Panc1 (cell line): ENCODE data around the gene PGAM1. TPM values are rescaled to one million over a fixed set of nuclear protein-coding genes. Genes with fewer than 3 reads are reported as not detected.
"Not testable (repeated sequence)": the region's sequence is repeated elsewhere in the genome, so short reads cannot be mapped to it uniquely, and the experiment has no call there.

Source experiments
- ATAC-seq: fragments of 200-7000 bp; cut with Tn5 transposase; 2 replicates; pipeline ENCODE4 v1.9.1; 2020; ENCODE audit warnings: mild to moderate bottlenecking, moderate library complexity
- BruUV-seq: library from RNA; stranded (reverse); fragments of 400-500 nt; replicated peaks from 2 replicates; lab custom pipeline; 2021; lab: Mats Ljungman, UMichigan
- CTCF ChIA-PET: fragments of 300-600 bp; sonication (Branson Sonifier 250); formaldehyde crosslinking; loops from one replicate; lab custom pipeline; 2022; ENCODE audit warnings: antibody characterized with exemption; lab: Charles Lee
- POLR2A ChIA-PET: fragments of 300-600 bp; sonication (Branson Sonifier 250); formaldehyde crosslinking; loops from one replicate; lab custom pipeline; 2022; ENCODE audit warnings: antibody characterized with exemption; lab: Charles Lee
- DNase-seq: peaks from one replicate; pipeline ENCODE4 v3.0.0-alpha.2; 2010; ENCODE audit warnings: low read depth, low spot score
- H3K27ac ChIP-seq: 2 replicates; pipeline ENCODE4 v1.5.1; 2011; ENCODE audit warnings: mild to moderate bottlenecking, low read length, inconsistent platforms
- H3K27me3 ChIP-seq: fragments of 200-500 bp; sonication (Bioruptor generic); 2 replicates; pipeline ENCODE4 v1.6.0; 2014; ENCODE audit warnings: low read length, inconsistent platforms; ENCODE audit not compliant: control insufficient read depth, insufficient read depth
- H3K36me3 ChIP-seq: fragments of 200-500 bp; sonication (Bioruptor generic); 2 replicates; pipeline ENCODE4 v1.5.1; 2014; ENCODE audit warnings: inconsistent platforms, mild to moderate bottlenecking, low read length, moderate library complexity; ENCODE audit not compliant: control insufficient read depth, insufficient read depth
- H3K4me1 ChIP-seq: 2 replicates; pipeline ENCODE4 v1.5.1; 2011; ENCODE audit warnings: inconsistent platforms, mild to moderate bottlenecking, low read length, moderate library complexity; ENCODE audit not compliant: control insufficient read depth, insufficient read depth
- H3K4me3 ChIP-seq, 2 experiments: 2 replicates each; pipeline ENCODE4 v1.5.1; 2011 to 2012; ENCODE audit warnings: low read depth in 2 of 2, low read length in 2 of 2, mild to moderate bottlenecking in 2 of 2, inconsistent platforms in 1 of 2, moderate library complexity in 1 of 2
- H3K9me3 ChIP-seq: fragments of 200-500 bp; sonication (Bioruptor generic); 2 replicates; pipeline ENCODE4 v1.5.1; 2014; ENCODE audit warnings: low read depth, mild to moderate bottlenecking, inconsistent platforms, low read length, moderate library complexity; ENCODE audit not compliant: control insufficient read depth, insufficient read depth
- CTCF ChIP-seq: fragments of 450-650 bp; IDR thresholded peaks from 2 replicates; pipeline ENCODE4 v1.5.1; 2017; ENCODE audit warnings: mild to moderate bottlenecking
- POLR2AphosphoS5 ChIP-seq: IDR thresholded peaks from 2 replicates; pipeline ENCODE4 v1.6.1; 2012; ENCODE audit warnings: mild to moderate bottlenecking, low read depth, low read length, moderate library complexity
- REST ChIP-seq, 2 experiments: IDR thresholded peaks; 2 replicates each; pipeline ENCODE4 v1.6.1; 2011 to 2012; ENCODE audit warnings: low read depth in 2 of 2, control low read depth in 1 of 2, low read length in 1 of 2, mild to moderate bottlenecking in 1 of 2, moderate library complexity in 1 of 2; ENCODE audit not compliant: insufficient read depth in 1 of 2
- SIN3A ChIP-seq: IDR thresholded peaks from 2 replicates; pipeline ENCODE4 v1.6.1; 2012; ENCODE audit warnings: low read depth, mild to moderate bottlenecking, low read length, moderate library complexity, borderline replicate concordance; ENCODE audit not compliant: insufficient read depth
- TCF7L2 ChIP-seq: IDR thresholded peaks from 2 replicates; pipeline ENCODE4 v1.6.1; 2011; ENCODE audit warnings: mild to moderate bottlenecking, low read depth, low read length, inconsistent platforms
- in situ Hi-C: cut with HindIII; loops from 2 replicates; pipeline ENCODE4 v1.10.0; 2016; ENCODE audit warnings: low sequenced_read_pairs, low pct_unique_long_range_greater_than_20kb
- intact Hi-C: fragments of 100-400 bp; cut with micrococcal nuclease; formaldehyde crosslinking; loops from one replicate; pipeline ENCODE4 v1.10.0; 2022; ENCODE audit not compliant: unreplicated experiment
- total RNA-seq: library from RNA; stranded (reverse); gene quantifications from one replicate; pipeline ENCODE4 v1.2.1, GENCODE V29; 2021; ENCODE audit not compliant: unreplicated experiment

The PGAM1 gene
- total RNA-seq, 1 experiment from 2014 or later: 726 TPM

DNA sequence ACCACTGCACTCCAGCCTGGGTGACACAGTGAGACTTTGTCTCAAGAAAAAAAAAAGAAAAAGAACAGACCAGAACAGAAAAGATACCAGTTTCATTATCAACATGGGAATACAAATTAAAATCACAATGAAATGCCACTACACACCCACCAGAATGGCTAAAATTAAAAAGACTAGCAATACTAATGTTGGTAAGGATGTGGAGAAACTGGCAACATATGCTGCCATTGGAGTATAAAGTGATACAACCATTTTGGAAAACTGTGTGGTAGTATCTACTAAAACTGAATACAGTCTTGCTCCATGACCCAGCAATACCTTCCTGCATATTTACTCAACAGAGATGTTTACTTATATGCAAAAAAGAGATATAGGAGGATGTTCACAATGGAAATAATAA, 21.9 kb upstream of the PGAM1 start:
- no peak overlapping the region for H3K27ac ChIP-seq
- H3K9me3 ChIP-seq: no peaks in the 10 kb centered on the region
- no peaks in the 10 kb centered on the region for H3K4me1 ChIP-seq
- H3K4me3 ChIP-seq: no peak overlapping the region
- DNase-seq (no peak), ATAC-seq (no peak)
- H3K36me3 ChIP-seq: no peaks in the 10 kb centered on the region
- POLR2A ChIA-PET: no interaction called here
- TF ChIP-seq POLR2AphosphoS5 (no peak), CTCF (no peak)
- BruUV-seq: no TSS peak
- intact Hi-C loops (no loop called here), in situ Hi-C loops (no loop called here)
- H3K27me3 ChIP-seq: no peaks in the 10 kb centered on the region
- CTCF ChIA-PET: interaction anchor here (0.5 kb wide), 1 partner anchor 9 kb away, joined by 5 read pairs; no protein-coding TSS in a partner anchor

GRCh38 chr10:97406064-97406463, 19.9 kb upstream of the PGAM1 start:
- no peak overlapping the region for H3K27ac ChIP-seq
- DNase-seq (no peak), ATAC-seq (no peak)
- no peak overlapping the region for H3K4me3 ChIP-seq
- BruUV-seq: no TSS peak
- H3K9me3 ChIP-seq: no peaks in the 10 kb centered on the region
- TF ChIP-seq TCF7L2 (no peak), SIN3A (no peak), REST (IDR thresholded peaks at IDR 0.05; ENCODE audit: insufficient read depth in 1 of 2, low read depth in 2 of 2, low read length in 1 of 2) (no peak), POLR2AphosphoS5 (no peak), CTCF (no peak)
- in situ Hi-C loops: no loop called here
- intact Hi-C loops: no loop called here
- ChIA-PET CTCF (interaction anchor here (1.5 kb wide), 1 partner anchor 28 kb away, joined by 7 read pairs; no protein-coding TSS in a partner anchor), POLR2A (no interaction called here)
- no peaks in the 10 kb centered on the region for H3K27me3 ChIP-seq
- no peaks in the 10 kb centered on the region for H3K36me3 ChIP-seq
- H3K4me1 ChIP-seq: no peaks in the 10 kb centered on the region

GRCh38 chr10:97406483-97406882, 19.5 kb upstream of the PGAM1 start:
- in situ Hi-C loops, BruUV-seq, H3K4me3 ChIP-seq, DNase-seq, H3K4me1 ChIP-seq, ATAC-seq, H3K36me3 ChIP-seq, POLR2A ChIA-PET, H3K27me3 ChIP-seq, H3K9me3 ChIP-seq, intact Hi-C loops, H3K27ac ChIP-seq: not testable (repeated sequence)
- CTCF ChIA-PET: interaction anchor here (1.5 kb wide), 1 partner anchor 28 kb away, joined by 7 read pairs; no protein-coding TSS in a partner anchor
